ENCODE data around the gene ALOX12B.
"Not testable (repeated sequence)": the region's sequence is repeated elsewhere in the genome, so short reads cannot be mapped to it uniquely, and the experiment has no call there.

Gene ALOX12B

DNA sequence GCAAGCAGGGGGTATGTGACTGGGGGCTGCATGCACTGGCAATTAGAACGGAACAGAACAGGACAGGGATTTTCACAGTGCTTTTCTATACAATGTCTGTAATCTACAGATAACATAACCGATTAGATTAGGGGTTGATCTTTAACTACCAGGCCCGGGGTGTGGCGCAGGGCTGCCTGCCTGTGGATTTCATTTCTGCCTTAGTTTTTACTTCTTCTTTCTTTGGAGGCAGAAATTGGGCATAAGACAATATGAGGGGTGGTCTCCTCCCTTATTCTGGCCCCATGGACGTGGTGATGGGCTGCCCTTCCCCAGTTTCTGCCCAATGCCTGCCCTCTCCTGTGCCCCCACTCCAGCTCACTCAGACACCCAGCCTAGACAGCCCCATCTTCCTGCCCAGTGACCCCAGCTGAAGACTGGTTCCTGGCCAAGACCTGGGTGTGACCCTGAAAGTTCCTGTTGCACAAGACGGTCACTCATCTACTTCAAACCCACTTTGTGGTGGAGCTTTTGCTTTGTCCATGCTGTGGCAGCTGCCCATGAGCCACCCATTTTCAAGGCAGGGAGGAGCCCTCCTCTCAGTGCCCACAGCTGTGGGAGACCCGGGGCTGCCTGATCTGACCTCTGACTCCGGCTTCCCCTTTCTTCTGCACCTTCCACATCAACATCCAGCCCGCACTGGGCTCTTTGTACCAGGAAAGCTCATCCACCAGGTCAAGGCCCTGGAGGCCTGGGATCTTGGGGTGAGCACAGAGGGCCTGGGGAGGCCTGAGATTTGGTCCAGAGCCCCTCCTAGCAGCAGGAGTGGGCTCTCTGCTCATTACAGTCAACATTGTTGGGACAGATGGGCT is 18.6 kb downstream of the ALOX12B start:
- Mint-ChIP-seq H3K4me3 (no peak overlapping the region), H3K9me3 (no peaks in the 10 kb centered on the region), H3K27ac (peak overlapping the region; percentile 26), H3K27me3 (ENCODE audit: low read depth) (peaks cover 57% of the 10 kb centered on the region), H3K36me3 (ENCODE audit: low read depth) (no peaks in the 10 kb centered on the region), H3K4me1 (ENCODE audit: low read depth) (peaks cover 13% of the 10 kb centered on the region)

DNA sequence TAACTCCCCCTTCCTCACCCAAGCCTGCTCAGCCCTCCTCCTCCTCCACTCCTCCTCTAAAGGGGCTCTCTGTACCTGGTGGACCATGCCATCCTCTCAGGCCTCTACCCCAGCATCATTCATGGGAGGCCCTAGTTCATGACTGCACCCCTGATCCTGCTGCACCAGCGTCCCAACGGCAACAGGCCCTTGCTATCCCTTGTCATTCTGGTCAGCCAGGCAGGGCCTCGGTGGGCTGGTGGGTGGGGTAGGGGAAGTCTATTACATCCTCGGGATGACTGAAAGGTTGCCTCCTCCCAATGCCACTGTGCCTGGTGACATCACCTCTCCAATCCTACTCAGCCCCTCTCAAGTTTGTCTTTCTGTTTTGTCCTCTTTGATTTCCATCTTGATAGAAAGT is 19.7 kb downstream of the ALOX12B start:
- Mint-ChIP-seq H3K27me3 (ENCODE audit: low read depth) (peaks cover 55% of the 10 kb centered on the region), H3K9me3 (no peaks in the 10 kb centered on the region), H3K4me3 (no peak overlapping the region), H3K36me3 (ENCODE audit: low read depth) (no peaks in the 10 kb centered on the region), H3K27ac (no peak overlapping the region), H3K4me1 (ENCODE audit: low read depth) (peaks cover 4% of the 10 kb centered on the region)

DNA sequence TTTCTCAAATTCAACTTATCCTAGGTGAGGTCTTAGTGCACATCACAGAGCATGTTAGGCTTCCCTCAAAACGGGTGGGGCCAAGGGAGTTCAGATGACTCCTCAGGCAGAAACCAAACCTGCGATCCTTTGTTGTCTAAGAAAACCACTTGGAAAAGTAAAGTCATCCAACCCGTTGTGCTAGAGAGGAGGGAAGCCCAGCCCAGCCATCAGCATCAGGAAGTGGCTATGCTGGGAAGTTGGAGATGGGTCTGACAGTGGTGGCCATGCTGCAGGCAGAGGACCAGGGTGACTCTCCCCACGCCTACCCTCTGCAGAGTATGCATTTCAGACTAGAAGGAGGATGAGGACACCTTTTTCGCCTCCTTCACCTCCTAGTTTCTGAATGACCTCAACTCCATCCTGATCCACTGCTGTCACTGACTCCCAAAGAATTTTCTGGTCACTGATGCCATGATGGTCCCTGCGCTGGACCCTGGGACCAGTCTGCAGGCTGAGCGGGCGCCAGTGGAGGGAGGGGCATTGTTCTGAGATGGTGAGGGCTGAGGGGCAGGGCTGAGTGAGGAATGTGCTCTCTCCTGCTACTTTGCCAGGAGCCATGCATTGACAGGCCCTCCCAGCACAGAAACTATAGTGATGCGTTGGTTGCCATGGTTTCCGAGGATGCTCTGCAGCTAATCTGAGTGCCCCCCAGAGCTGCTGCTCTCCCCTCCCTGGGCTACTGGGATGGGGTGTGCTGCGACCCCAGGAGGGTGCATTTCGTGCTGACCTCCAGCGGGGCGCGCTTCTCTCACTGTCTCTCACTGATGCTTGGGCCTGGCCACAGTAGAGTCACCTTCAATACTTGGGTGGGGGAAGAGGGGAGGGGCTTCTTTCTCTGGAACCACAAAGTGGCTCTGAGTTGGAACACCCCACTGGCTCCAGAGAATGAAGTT is 20.4 kb downstream of the ALOX12B start:
- H3K4me3 Mint-ChIP-seq = no peak overlapping the region
- peaks cover 56% of the 10 kb centered on the region for H3K27me3 Mint-ChIP-seq (ENCODE audit: low read depth)
- H3K27ac Mint-ChIP-seq = no peak overlapping the region
- no peaks in the 10 kb centered on the region for H3K36me3 Mint-ChIP-seq (ENCODE audit: low read depth)
- H3K9me3 Mint-ChIP-seq = no peaks in the 10 kb centered on the region
- peaks cover 2% of the 10 kb centered on the region for H3K4me1 Mint-ChIP-seq (ENCODE audit: low read depth)

DNA sequence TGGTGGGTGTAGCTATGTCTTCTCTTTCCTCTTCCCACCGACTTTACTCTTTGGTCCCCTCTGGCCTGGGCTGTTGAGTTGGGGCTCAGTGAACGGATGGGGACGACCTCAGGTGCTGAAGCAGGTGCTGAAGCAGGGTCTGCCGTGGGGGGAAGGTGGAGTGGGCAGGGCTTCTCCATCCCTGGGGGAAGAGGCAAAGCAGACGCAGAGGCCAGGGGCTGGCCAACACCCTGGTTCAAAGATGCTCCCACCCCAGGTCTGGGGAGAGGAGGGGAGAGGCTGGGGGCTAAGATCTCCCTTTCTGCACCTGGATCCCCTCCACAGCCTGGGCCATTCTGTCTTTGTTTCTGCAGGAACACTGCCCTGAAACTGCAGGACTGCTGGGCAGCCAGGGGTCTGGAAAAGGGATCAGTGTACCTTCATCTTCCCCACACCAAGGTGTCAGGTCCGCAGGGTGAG is 22.9 kb downstream of the ALOX12B start:
- no peaks in the 10 kb centered on the region for H3K36me3 Mint-ChIP-seq (ENCODE audit: low read depth)
- no peak overlapping the region for H3K27ac Mint-ChIP-seq
- no peak overlapping the region for H3K4me3 Mint-ChIP-seq
- peaks cover 53% of the 10 kb centered on the region for H3K27me3 Mint-ChIP-seq (ENCODE audit: low read depth)
- H3K9me3 Mint-ChIP-seq = no peaks in the 10 kb centered on the region
- H3K4me1 Mint-ChIP-seq (ENCODE audit: low read depth) = peaks cover 4% of the 10 kb centered on the region

DNA sequence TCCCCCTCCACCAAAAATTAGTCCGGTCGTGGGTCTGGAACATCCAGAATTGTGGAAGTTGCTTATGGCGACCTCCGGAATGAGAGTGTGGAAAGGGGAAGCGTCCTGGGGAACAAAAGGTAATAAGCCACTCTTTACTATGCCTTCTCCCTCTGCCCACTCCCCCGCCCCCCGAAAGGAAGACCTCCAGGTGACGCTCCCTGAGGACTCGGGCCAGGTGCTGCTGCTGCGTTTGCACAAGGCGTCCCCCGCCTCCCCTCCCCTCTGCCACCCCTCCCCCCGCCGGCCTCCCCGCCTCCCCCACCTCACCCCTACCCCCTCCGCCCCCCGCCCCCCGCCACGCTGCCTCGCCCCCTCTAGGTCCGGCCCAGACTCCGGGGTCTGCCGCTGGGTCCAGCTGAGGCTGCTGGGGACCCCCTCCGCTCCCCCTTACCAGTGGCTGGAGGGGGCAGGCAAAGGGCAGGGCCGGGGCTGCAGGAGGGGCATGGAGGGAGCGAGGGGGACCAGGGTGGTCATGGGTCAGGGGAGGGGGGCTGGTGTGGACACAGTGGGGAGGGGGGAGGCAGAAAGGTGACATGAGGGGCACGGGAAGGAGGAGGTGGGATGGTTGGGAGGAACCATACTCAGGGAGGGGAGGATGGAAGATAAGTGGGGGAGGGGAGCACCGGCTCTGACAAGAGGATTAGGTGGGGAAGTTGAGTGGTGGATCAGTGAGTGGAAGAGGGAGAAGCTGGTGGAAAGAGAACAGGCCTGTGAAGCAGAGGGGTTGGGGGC is 23.6 kb downstream of the ALOX12B start:
- Mint-ChIP-seq H3K36me3 (ENCODE audit: low read depth) (no peaks in the 10 kb centered on the region), H3K9me3 (no peaks in the 10 kb centered on the region), H3K27ac (no peak overlapping the region), H3K27me3 (ENCODE audit: low read depth) (peaks cover 59% of the 10 kb centered on the region), H3K4me3 (no peak overlapping the region), H3K4me1 (ENCODE audit: low read depth) (peaks cover 6% of the 10 kb centered on the region)

DNA sequence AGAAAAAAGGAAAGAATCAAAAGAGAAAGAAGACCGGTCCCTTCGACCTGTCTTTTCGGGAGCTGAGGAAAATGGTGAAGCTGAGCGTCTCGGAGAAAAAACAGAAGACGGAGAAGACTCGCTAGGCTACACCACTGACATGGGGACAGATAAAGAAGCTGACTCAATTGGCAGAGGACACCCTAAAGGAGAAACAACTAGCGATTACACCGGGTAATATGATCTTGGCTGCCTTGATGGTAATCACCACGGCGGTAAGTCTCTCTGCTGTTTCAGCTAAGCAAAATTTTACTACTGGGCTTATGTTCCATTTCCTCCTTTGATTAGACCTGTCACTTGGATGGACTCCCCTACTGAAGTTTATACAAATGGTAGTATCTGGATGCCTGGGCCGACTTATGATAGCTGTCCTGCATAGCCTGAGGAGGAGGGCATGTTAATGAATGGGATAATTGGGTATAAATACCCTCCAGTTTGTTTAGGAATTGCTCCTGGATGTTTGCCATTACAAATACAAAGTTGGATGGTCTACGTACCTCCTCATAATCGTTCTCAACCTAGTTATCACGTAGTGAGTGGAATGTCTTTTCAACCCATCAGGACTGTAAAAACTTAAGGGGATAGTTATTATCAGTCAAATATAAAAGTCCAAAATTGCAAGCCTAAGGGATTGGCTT is 24.6 kb downstream of the ALOX12B start:
- Mint-ChIP-seq H3K27ac (no peak overlapping the region), H3K4me3 (no peak overlapping the region), H3K36me3 (ENCODE audit: low read depth) (no peaks in the 10 kb centered on the region), H3K27me3 (ENCODE audit: low read depth) (peaks cover 56% of the 10 kb centered on the region), H3K9me3 (no peaks in the 10 kb centered on the region), H3K4me1 (ENCODE audit: low read depth) (peaks cover 8% of the 10 kb centered on the region)

DNA sequence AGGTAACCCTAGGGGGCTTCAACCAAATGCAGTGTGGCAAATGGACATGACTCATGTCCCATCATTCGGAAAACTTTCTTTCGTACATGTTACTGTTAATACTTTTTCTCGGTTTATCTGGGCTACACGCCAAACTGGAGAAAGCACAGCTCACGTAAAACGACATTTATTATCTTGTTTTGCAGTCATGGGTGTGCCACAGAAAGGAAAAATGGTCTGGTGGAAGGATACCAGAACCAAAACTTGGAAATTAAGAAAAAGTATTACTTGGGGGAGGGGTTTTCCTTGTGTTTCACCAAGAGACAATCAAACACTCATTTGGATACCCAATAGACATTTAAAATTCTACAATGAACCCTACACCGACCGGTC is 25.1 kb downstream of the ALOX12B start:
- Mint-ChIP-seq H3K9me3 (no peaks in the 10 kb centered on the region), H3K4me1 (ENCODE audit: low read depth) (peaks cover 8% of the 10 kb centered on the region), H3K4me3 (no peak overlapping the region), H3K36me3 (ENCODE audit: low read depth) (no peaks in the 10 kb centered on the region), H3K27ac (no peak overlapping the region), H3K27me3 (ENCODE audit: low read depth) (peaks cover 57% of the 10 kb centered on the region)

DNA sequence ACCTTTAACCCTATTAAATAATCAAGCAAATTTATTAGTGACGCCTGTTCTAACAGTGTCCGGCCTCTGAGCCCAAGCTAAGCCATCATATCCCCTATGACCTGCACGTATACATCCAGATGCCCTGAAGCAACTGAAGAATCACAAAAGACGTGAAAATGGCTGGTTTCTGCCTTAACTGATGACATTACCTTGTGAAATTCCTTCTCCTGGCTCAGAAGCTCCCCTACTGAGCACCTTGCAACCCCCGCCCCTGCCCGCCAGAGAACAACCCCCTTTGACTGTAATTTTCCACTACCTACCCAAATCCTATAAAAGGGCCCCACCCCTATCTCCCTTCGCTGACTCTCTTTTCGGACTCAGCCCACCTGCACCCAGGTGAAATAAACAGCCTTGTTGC is 25.7 kb downstream of the ALOX12B start:
- not testable (repeated sequence) for H3K9me3 Mint-ChIP-seq; H3K4me3 Mint-ChIP-seq; H3K36me3 Mint-ChIP-seq (ENCODE audit: low read depth); H3K27ac Mint-ChIP-seq; H3K4me1 Mint-ChIP-seq (ENCODE audit: low read depth)
- peaks cover 63% of the 10 kb centered on the region for H3K27me3 Mint-ChIP-seq (ENCODE audit: low read depth)

DNA sequence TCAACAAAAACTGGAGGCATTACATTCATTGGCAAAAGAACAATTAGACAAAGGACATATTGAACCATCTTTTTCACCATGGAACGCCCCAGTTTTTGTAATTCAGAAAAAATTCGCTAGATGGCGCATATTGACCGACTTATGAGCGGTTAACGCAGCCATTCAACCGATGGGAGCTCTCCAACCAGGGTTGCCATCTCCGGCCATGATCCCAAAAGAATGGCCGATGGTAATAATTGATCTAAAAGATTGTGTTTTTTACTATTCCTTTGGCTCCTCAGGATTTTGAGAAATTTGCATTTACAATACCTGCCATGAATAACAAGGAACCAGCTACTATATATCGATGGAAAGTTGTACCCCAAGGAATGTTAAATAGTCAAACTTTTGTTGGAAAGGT is 27.2 kb downstream of the ALOX12B start:
- Mint-ChIP-seq H3K27me3 (ENCODE audit: low read depth) (peaks cover 67% of the 10 kb centered on the region), H3K36me3 (ENCODE audit: low read depth) (no peaks in the 10 kb centered on the region), H3K4me1 (ENCODE audit: low read depth) (peaks cover 19% of the 10 kb centered on the region), H3K4me3 (no peak overlapping the region), H3K27ac (no peak overlapping the region), H3K9me3 (no peaks in the 10 kb centered on the region)

DNA sequence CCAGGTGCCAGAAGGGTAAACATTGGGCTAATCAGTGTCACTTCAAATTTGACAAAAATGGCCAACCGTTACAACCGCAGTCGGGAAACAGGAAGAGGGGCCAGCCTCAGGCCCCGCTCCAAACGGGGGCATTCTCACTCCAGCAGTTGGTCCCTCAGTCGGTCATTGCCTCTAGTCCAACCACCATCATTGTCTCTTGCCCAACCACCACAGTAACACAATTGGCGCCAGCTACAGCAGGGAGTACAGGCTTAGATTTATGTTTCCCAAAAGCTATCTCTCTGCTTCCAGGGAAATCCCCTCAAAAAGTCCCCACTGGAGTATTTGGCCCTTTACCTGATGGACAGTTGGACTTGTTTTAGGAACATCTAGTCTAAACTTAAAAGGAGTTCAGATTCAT is 28.4 kb downstream of the ALOX12B start:
- Mint-ChIP-seq H3K4me3 (no peak overlapping the region), H3K27me3 (ENCODE audit: low read depth) (peaks cover 67% of the 10 kb centered on the region)

DNA sequence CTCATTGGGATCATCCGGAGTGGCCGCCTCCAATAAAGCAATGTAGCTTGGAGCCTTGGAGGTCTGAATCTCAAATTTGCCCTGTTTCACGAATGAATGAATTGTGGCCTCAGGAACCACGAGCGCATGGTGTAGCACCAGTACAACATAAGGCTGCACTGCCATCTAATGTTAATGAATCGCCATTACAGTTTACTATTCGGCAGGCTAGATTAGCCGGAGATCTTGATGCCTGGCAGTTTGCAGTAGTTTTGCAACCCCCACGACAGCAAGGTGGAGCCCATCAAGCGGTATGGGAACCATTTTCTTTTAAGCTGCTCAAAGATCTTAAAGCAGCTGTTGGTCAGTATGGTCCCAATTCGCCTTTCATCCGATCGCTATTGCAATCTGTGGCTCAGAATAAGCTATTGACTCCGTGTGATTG is 29.8 kb downstream of the ALOX12B start:
- Mint-ChIP-seq H3K36me3 (ENCODE audit: low read depth) (no peaks in the 10 kb centered on the region), H3K4me1 (ENCODE audit: low read depth) (peaks cover 19% of the 10 kb centered on the region), H3K27ac (no peak overlapping the region), H3K9me3 (no peaks in the 10 kb centered on the region), H3K4me3 (no peak overlapping the region), H3K27me3 (ENCODE audit: low read depth) (peaks cover 56% of the 10 kb centered on the region)

More for the DNA sequence above, 28.4 kb downstream of the ALOX12B start:
- H3K36me3 Mint-ChIP-seq (ENCODE audit: low read depth) = no peaks in the 10 kb centered on the region
- peaks cover 19% of the 10 kb centered on the region for H3K4me1 Mint-ChIP-seq (ENCODE audit: low read depth)
- H3K27ac Mint-ChIP-seq = no peak overlapping the region
- H3K9me3 Mint-ChIP-seq = no peaks in the 10 kb centered on the region

DNA sequence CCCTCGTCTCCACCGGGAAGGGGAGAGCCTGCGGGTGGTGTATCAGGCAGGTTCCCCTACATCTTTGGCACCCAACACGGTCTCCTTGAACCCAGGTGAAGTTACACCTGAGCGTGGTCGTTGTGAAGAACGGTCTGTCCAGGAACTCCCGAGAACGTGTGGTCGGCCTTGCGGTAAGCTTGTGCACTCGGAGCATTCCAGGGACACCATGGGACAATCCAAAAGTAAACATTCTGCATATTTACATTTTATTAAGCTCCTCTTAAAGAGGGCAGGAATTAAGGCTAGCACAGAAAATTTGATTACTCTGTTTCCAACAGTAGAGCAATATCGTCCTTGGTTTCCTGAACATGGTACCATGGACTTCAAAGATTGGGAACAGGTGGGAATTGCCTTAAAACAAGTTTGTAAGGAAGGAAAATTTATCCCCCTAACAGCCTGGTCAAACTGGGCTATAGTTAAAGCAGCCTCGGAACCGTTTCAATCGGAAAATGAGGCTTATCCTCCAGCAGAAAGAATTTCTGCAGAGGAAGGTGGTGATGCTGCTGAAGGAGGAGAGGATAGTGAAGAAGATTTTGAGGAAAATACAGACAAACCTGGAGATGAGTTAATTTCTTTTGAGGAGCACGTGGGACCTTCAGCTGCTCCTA is 30.4 kb downstream of the ALOX12B start:
- H3K27ac Mint-ChIP-seq = no peak overlapping the region
- peaks cover 50% of the 10 kb centered on the region for H3K27me3 Mint-ChIP-seq (ENCODE audit: low read depth)
- H3K36me3 Mint-ChIP-seq (ENCODE audit: low read depth) = no peaks in the 10 kb centered on the region
- no peak overlapping the region for H3K4me3 Mint-ChIP-seq
- peaks cover 18% of the 10 kb centered on the region for H3K4me1 Mint-ChIP-seq (ENCODE audit: low read depth)
- H3K9me3 Mint-ChIP-seq = no peaks in the 10 kb centered on the region

DNA sequence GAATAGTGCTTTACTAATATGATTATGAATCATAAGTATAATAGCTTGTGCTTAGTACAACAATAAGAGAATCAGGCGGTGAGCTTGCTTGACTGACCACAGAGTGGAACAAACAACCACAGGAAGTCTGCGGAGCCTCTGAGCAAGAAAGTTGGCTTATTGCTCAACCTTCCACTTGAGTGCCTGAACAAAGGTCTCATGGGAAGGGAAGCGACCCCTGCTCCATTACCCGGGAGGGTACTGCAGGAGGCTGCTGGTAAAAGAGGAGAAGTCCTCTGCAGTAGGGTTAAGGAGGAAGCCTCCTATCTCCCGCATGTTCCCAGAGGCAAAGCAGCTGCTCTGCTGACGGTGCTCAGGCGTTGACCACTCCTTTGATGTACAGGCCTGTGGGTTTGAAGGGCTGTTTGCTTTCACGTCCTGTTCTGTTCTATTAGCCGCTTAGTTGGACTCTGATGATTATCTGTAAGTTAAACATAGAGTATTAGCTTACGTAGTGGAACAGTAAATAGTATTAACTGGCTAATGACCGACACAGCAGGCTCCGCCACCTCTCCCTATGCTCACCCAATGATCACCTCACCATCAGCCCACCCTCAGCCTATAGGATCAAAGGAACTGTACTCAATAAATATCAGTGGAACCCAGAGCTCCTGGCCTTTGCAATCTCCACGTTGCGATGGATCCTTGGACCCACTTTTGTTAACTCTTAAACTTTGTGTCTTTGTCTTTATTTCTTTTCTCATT is 31.1 kb downstream of the ALOX12B start:
- Mint-ChIP-seq H3K27ac (no peak overlapping the region), H3K9me3 (no peaks in the 10 kb centered on the region), H3K4me3 (no peak overlapping the region), H3K27me3 (ENCODE audit: low read depth) (peaks cover 44% of the 10 kb centered on the region), H3K4me1 (ENCODE audit: low read depth) (peaks cover 18% of the 10 kb centered on the region), H3K36me3 (ENCODE audit: low read depth) (no peaks in the 10 kb centered on the region)

Data from T-helper 1 cell treated with Interleukin-12 subunit alpha and Interleukin-12 subunit beta and Interleukin-4 antibody, amounts not matched to agents 30 μg/mL and 1 μg/mL, for 36 hours (primary cell).